ENCODE measurements around the gene TESK1.
"Not testable (repeated sequence)": the region's sequence is repeated elsewhere in the genome, so short reads cannot be mapped to it uniquely, and the experiment has no call there.

Gene TESK1

DNA sequence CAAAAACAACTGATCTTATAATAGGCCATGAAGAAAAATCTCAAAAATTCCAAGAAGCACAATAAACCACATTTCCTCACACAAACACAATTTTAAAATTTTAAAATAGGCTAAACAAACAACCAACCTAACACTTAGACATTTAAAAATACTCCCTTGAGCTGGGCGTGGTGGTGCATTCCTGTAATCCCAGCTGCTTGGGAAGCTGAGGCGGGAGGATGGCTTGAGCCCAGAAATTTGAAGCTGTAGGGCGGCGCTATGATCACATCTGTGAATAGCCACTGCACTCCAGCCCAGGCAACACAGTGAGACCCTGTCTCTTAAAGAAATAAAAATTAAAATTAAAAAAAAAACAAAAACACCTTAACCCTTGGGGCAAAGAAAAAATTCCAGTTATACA lies 36.9 kb upstream of the TESK1 start:
- no peak for DNase-seq (ENCODE audit: insufficient read length, low spot score)
- no peak for FAIRE-seq
- TF ChIP-seq, protein P1, sequence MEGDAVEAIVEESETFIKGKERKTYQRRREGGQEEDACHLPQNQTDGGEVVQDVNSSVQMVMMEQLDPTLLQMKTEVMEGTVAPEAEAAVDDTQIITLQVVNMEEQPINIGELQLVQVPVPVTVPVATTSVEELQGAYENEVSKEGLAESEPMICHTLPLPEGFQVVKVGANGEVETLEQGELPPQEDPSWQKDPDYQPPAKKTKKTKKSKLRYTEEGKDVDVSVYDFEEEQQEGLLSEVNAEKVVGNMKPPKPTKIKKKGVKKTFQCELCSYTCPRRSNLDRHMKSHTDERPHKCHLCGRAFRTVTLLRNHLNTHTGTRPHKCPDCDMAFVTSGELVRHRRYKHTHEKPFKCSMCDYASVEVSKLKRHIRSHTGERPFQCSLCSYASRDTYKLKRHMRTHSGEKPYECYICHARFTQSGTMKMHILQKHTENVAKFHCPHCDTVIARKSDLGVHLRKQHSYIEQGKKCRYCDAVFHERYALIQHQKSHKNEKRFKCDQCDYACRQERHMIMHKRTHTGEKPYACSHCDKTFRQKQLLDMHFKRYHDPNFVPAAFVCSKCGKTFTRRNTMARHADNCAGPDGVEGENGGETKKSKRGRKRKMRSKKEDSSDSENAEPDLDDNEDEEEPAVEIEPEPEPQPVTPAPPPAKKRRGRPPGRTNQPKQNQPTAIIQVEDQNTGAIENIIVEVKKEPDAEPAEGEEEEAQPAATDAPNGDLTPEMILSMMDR (IDR thresholded peaks at IDR 0.05; ENCODE audit: insufficient read depth, missing control alignments), result no peak

DNA sequence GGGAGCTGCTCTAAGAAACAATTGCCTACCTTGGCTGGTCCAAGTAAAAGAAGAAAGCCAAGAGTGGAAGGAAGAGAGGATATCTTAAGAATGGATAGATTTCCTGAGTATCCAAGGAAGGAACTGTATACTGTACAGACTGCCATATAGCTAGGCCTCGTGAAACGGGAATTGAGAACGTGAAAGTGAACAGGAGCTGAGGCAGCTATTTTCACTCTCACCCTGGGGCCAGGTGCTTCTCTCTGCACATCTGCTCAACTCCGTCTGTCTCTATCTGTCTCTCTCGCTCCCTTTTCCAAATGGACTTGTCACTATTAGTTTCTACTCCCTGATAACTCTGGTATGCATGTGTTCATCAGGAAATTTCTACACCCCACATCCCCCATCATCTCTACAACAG lies 35.9 kb upstream of the TESK1 start:
- TF ChIP-seq, protein P1 (IDR thresholded peaks at IDR 0.05; ENCODE audit: insufficient read depth, missing control alignments), result no peak
- DNase-seq (ENCODE audit: insufficient read length, low spot score) (no peak), FAIRE-seq (no peak)

DNA sequence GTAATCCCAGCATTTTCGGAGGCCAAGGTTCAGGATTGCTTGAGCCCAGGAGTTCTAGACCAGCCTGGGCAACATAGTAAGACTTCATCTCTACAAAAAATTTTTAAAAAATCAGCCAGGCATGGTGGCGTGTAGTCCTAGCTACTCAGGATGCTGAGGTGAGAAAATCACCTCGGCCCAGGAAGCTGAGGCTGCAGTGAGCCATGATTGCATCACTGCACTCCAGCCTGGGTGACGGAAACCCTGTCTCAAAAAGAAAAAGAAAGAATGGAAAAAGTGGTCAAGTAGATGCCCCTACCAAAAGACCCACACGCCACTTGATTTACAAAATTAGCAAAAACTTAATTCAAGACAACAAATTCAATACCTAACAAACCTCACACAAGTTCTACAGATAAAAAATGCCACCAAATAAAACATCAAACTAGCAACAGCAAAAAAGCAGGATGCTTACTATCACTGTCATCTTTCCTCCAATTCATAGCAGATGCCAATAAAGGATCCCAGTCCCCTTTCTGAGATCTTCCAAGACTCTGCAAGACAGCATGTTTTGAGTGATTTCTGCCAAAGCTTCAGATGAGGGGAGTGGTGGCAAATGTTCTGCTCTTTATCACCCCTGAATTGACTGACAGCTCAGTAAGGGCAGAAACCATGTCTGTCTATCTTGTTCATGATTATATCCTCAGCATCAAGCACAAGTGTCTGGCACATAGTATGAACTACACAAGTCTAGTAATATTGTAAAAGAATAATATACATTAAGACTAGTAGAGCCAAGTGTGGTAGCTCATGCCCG lies 34.2 kb upstream of the TESK1 start:
- FAIRE-seq (no peak), DNase-seq (ENCODE audit: insufficient read length, low spot score) (no peak)
- TF ChIP-seq, protein P1 (IDR thresholded peaks at IDR 0.05; ENCODE audit: insufficient read depth, missing control alignments), result no peak

DNA sequence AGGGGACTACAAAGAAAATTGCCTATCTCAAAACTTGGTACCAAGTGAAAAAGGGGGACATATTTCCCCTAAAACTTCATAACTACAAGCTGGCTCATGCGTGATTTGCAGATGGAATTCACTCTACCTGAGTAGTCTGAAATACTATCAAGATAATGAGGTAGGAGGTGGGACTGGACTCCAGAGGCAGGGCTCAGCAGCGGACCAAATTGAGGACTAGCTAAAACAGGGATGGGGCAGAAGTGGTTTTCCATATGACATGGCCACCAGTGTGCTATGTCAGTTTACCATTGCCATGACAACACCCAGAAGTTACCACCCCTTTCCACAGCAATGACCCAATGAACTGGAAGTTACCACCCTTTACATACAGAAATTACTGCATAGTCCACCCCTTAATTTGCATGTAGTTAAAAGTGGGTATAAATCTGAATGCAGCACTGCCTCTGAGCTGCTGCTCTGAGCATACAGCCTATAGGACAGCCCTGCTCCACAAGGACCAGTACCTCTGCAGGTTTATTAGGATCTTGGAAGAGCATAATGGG lies 30.4 kb upstream of the TESK1 start:
- FAIRE-seq (no peak), DNase-seq (ENCODE audit: insufficient read length, low spot score) (no peak)
- TF ChIP-seq, protein P1 (IDR thresholded peaks at IDR 0.05; ENCODE audit: insufficient read depth, missing control alignments), result no peak

DNA sequence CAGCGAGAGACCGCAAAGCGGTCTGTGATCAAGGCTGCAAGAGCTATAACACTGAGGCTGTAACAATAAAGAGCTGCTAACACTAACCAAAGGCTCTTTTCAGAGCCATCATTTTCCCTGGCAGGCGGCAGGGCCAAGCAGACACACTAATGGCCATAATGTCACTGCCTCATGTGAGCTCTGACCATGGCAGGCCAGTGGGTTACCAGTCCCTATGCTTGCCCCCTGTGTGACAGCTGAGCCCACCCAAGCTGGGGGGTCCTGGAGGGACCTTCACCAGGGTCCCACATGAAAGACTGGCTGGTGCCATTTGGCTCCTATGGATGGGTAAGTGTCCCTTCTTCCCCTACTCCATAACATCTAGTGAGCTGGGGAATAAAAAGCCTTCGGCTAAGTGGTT lies 29.6 kb upstream of the TESK1 start:
- DNase-seq (ENCODE audit: insufficient read length, low spot score) (no peak), FAIRE-seq (no peak)
- TF ChIP-seq, protein P1 (IDR thresholded peaks at IDR 0.05; ENCODE audit: insufficient read depth, missing control alignments), result no peak

DNA sequence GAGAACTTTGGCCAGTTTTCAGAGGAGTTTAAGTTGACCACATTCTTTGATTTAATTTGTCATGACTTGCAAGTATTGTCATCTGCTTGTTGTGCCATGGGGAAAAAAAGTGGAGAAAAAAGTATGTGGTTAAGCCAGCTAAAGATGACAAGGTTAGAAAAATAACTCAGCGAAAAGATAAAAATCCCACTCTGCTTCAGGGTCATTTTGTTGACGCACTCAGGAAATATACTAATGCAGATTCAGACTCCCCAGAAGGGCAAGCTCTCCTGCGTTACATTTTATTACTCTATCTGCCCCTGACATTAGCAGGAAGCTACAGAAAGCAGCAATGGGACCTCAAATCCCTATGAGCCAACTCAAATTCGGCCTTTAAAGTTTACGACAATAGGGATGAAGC lies 27.6 kb upstream of the TESK1 start:
- FAIRE-seq (no peak), DNase-seq (ENCODE audit: insufficient read length, low spot score) (no peak)
- TF ChIP-seq, protein P1 (IDR thresholded peaks at IDR 0.05; ENCODE audit: insufficient read depth, missing control alignments), result no peak

DNA sequence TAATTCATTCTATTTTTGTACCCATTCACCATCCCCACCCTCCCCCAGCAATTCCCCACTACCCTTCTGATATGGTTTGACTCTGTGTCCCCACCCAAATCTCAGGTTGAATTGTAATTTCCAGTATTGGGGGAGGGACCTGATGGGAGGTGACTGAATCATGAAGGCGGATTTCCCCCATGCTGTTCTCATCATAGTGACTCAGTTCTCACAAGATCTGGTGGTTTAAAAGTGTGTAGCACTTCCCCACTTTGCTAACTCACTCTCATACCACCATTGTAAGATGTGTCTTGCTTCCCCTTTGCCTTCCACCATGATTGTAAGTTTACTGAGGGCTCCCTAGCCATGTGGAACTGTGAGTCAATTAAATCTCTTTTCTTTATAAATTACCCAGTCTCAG lies 25.9 kb upstream of the TESK1 start:
- no peak for FAIRE-seq
- DNase-seq (ENCODE audit: insufficient read length, low spot score), result no peak
- TF ChIP-seq, protein P1 (IDR thresholded peaks at IDR 0.05; ENCODE audit: insufficient read depth, missing control alignments), result no peak

DNA sequence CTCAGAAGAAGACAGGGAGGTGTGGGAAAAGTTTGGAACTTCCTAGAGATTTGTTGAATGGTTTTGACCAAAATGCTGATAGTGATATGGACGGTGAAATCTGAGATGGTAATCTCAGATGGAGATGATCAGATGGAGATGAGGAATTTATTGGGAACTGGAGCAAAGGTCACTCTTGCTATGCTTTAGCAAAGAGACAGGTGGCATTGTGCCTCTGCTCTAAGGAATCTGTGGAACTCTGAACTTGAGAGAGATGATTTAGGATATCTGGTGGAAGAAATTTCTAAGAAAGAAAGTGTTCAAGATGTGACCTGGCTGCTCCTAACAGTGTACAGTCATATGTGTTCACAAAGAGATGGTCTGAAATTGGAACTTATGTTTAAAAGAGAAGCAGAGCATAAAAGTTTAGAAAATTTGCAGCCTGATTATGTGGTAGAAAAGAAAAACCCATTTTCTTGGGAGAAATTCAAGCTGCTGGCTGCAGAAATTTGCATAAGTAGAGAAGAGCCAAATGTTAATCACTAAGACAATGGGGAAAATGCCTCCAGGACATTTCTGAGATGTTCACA lies 25.3 kb upstream of the TESK1 start:
- not testable (repeated sequence) for DNase-seq (ENCODE audit: insufficient read length, low spot score); FAIRE-seq

DNA sequence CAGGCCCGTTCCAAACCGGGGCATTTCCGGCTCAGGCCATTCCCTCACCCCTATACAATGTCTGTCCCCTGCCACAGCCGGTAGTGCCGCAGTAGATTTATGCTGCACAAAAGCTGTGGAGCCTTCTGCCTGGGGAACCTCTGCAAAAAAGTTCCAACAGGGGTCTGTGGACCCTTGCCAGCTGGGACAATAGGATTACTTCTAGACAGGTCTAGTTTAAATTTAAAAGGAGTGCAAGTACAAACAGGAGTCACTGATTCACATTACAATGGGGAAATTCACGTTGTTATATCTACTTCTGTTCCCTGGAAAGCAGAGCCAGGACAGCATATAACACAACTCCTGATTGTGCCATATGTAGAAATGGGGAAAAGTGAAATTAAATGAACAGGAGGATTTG lies 21.5 kb upstream of the TESK1 start:
- DNase-seq (ENCODE audit: insufficient read length, low spot score); FAIRE-seq: not testable (repeated sequence)

DNA sequence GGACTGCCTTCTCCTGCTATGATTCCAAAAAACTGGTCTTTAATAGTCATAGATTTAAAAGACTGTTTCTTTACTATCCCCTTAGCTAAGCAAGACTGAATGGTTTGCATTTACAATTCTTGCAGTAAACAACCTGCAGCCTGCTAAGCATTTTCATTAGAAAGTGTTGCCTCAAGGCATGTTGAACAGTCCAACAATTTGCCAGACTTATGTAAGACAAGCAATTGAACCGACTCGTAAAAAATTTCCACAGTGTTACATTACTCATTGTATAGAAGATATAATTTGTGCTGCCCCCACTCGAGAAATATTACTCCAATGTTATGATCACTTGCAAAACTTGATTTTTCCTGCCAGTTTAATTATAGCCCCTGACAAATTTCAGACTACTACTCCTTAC lies 20.4 kb upstream of the TESK1 start:
- not testable (repeated sequence) for DNase-seq (ENCODE audit: insufficient read length, low spot score); FAIRE-seq

Data from D721Med (cell line).